Aorta (tissue), 5 donors: ENCODE measurements around the gene MTF2. TPM values are rescaled to one million over a fixed set of nuclear protein-coding genes. Genes with fewer than 3 reads are reported as not detected.

ENCODE experiments used
- ATAC-seq: fragments of 200-7000 bp; cut with Tn5 transposase; one replicate; pipeline ENCODE4 v1.9.1; 2022; ENCODE audit warnings: moderate library complexity; ENCODE audit not compliant: low FRiP score
- DNase-seq, 2 donors: peaks; one replicate each; pipeline ENCODE4 v3.0.0-alpha.2; 2020
- H3K27ac ChIP-seq, 2 donors: one replicate each; pipeline ENCODE4 v1.5.1; 2013; ENCODE audit warnings: low read length in 2 of 2, mild to moderate bottlenecking in 2 of 2, moderate library complexity in 2 of 2, control low read depth in 1 of 2, inconsistent platforms in 1 of 2, low read depth in 1 of 2
- H3K27me3 ChIP-seq, 2 donors: one replicate each; pipeline ENCODE4 v1.6.1; 2013; ENCODE audit warnings: control low read depth in 1 of 2, low read length in 1 of 2, mild to moderate bottlenecking in 1 of 2, moderate library complexity in 1 of 2; ENCODE audit not compliant: insufficient read depth in 2 of 2, control insufficient read depth in 1 of 2
- H3K36me3 ChIP-seq, 2 donors: one replicate each; pipeline ENCODE4 v1.6.1; 2013; ENCODE audit warnings: control low read depth in 1 of 2, low read length in 1 of 2, mild to moderate bottlenecking in 1 of 2; ENCODE audit not compliant: insufficient read depth in 2 of 2, control insufficient read depth in 1 of 2
- H3K4me1 ChIP-seq, 2 donors: one replicate each; pipeline ENCODE4 v1.6.1; 2013; ENCODE audit warnings: low read length in 2 of 2, control low read depth in 1 of 2, mild to moderate bottlenecking in 1 of 2, moderate library complexity in 1 of 2; ENCODE audit not compliant: insufficient read depth in 2 of 2, control insufficient read depth in 1 of 2
- H3K4me3 ChIP-seq, 2 donors: one replicate each; pipeline ENCODE4 v1.5.1; 2013; ENCODE audit warnings: low read length in 2 of 2, control low read depth in 1 of 2, mild to moderate bottlenecking in 1 of 2
- H3K9me3 ChIP-seq: one replicate; pipeline ENCODE4 v1.6.1; 2013; ENCODE audit warnings: mild to moderate bottlenecking, low read length; ENCODE audit not compliant: control insufficient read depth
- WGBS, 2 donors: extraction: QIAGEN DNeasy Blood & Tissue Kit; methylation state at CpG; one replicate each; pipeline ENCODE4 v1.1.7; 2013; 5-methylcytosine and 5-hydroxymethylcytosine counted together
- intact Hi-C, 2 donors: fragments of 100-400 bp; cut with DNase I; formaldehyde crosslinking; loops; one replicate each; pipeline versions ENCODE4 v1.14.2 to v1.15.0; 2022
- polyA plus RNA-seq, 2 donors: library from polyadenylated mRNA; stranded (reverse); fragments of 200-250 nt; gene quantifications; one replicate each; pipeline ENCODE4 v1.2.3, GENCODE V29; 2013
- total RNA-seq, 2 donors: library from RNA; stranded (reverse); fragmentation: NEBNext Ultra II Directional; extraction: Animal tissue kit (Norgen Biotek cat#: 25700); gene quantifications; one replicate each; pipeline ENCODE4 v1.2.1, GENCODE V29; 2021
- donor health status: healthy with polysubstance abuse.
- donor health status: Bipolar disorder and iron deficiency.
- donor health status: DM: no; HTN: no; CAD: no.
- donor health status: DM: no; HTN: no; CAD: no.
- donor health status: DM: yes; HTN: yes; CAD: no.

MTF2 gene
- total and polyA plus RNA-seq, 4 donors = 6.6 to 32.7 (median 13.1) TPM

DNA sequence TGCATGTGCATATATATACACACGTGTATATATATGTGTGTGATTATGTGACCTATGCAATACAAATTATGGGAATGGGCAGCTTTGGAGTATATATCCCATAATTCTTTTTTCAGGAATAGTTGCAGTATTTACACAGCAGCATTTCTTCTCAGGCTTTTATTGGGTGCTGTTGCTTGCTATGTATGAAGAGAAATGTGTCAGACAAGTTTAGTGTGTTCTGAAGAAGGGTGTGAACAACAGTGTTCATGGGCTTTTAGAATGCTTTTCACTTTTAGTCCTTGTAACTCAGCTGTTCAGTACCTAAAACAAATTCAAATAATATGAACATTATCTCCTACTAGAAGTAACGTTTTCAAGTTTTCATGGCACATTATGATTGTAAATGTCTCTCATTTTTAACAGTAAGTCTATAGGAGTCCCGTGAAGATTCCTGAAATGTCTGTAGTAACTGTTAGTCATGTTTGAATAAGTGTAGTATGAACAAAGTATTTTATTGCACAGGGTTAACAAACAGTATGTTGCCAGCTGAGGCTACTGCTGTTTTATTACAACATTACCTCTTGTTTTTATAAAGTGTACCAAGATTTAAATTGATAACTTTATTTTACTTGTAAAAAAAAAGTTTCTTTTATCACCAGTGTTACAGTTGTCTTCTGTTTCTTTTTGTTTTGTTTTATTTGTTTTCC lies 58.7 kb downstream of the MTF2 start:
- Histone ChIP-seq H3K27ac (no peak overlapping the region), H3K27me3 (peaks cover 0 to 1% of the 10 kb centered on the region in 2 donors), H3K4me3 (no peak overlapping the region), H3K36me3 (peaks cover 0 to 2% of the 10 kb centered on the region in 2 donors), H3K4me1 (no peaks in the 10 kb centered on the region), H3K9me3 (no peaks in the 10 kb centered on the region)
- WGBS, 2 donors = 49 to 51% methylated on average over 3 of the region's 3 CpGs
- ATAC-seq = no peak
- no peak for DNase-seq
- intact Hi-C loops = no loop called here

DNA sequence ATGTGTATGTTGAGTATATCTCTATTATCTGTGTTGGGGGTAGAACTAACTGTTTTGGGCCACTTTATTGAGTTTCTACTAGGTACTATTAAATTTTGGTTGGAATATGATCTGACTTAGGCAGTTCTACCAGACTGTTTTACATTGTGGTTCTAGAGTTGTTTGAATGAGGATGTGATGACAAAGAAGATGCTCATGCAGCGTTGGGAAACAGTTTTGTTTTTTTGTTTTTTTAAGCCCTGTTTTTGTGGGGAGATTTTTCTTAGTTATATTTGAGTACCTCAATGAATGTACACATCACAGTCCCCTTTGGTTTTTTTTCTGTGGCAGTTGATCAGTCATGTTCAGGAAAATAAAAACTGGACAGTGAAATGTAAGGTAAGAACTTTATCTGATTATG lies 61.0 kb downstream of the MTF2 start:
- WGBS, 2 donors = 78 to 80% methylated on average over 1 of the region's 1 CpG

GRCh38 chr1:93142161-93142560 lies 63.1 kb downstream of the MTF2 start:
- Histone ChIP-seq H3K36me3 (no peaks in the 10 kb centered on the region), H3K27me3 (no peaks in the 10 kb centered on the region), H3K4me3 (no peak overlapping the region), H3K9me3 (no peaks in the 10 kb centered on the region), H3K27ac (no peak overlapping the region), H3K4me1 (no peaks in the 10 kb centered on the region)
- intact Hi-C loops = no loop called here
- DNase-seq (no peak), ATAC-seq (no peak)
- whole genome bisulfite sequencing, 2 donors = 97 to 98% methylated on average over 2 of the region's 2 CpGs

More for the DNA sequence above, 61.0 kb downstream of the MTF2 start:
- ATAC-seq = no peak
- Histone ChIP-seq H3K36me3 (peaks cover 0 to 2% of the 10 kb centered on the region in 2 donors), H3K9me3 (no peaks in the 10 kb centered on the region), H3K27me3 (peaks cover 0 to 1% of the 10 kb centered on the region in 2 donors), H3K4me1 (no peaks in the 10 kb centered on the region), H3K27ac (no peak overlapping the region), H3K4me3 (no peak overlapping the region)
- no peak for DNase-seq
- intact Hi-C loops = no loop called here

DNA sequence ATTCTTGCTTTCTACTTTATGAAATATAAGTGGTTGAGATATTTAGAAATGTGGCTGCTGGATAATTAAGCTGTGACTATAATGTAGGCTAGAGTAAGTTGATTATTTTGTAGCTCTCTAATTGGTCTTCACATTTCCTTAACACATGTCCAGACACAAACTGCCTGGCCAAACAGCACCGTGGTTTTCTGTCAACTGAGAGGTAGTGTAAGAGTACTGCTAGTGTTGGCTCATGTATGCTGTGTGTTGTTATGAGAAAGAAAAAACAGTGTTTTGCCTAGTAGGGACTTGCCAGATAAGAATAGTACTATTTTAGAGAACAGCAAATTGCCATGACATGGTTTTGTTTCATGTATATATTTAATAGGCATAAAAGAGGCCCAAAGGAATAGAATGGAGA lies 64.1 kb downstream of the MTF2 start:
- 4 to 5% methylated on average over 1 of the region's 1 CpG for WGBS, 2 donors
- no peaks in the 10 kb centered on the region for H3K27me3 ChIP-seq
- intact Hi-C loops = no loop called here
- H3K4me3 ChIP-seq = no peak overlapping the region
- H3K4me1 ChIP-seq = no peaks in the 10 kb centered on the region
- H3K36me3 ChIP-seq = no peaks in the 10 kb centered on the region
- no peaks in the 10 kb centered on the region for H3K9me3 ChIP-seq
- H3K27ac ChIP-seq = no peak overlapping the region
- no peak for DNase-seq
- ATAC-seq = no peak

DNA sequence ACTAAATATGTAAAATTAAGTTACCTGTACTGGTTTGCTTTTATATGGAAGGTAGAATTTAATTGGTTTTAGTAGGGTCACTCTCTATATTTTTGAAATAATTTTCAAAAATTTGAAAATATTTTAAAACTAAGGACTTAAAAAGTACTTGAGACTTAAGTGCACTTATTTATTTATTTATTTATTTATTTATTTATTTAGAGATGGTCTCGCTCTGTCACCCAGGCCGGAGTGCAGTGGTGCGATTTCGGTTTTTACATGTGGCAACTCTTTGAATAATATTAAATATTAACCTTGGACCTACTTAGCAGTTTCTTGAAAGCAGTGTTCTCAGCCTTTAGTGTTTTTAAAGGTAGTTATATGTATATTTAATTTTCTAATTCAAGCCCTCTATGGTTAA lies 64.7 kb downstream of the MTF2 start:
- Histone ChIP-seq H3K9me3 (no peaks in the 10 kb centered on the region), H3K4me1 (peaks cover 0 to 2% of the 10 kb centered on the region in 2 donors), H3K36me3 (peaks cover 0 to 5% of the 10 kb centered on the region in 2 donors), H3K4me3 (no peak overlapping the region), H3K27me3 (no peaks in the 10 kb centered on the region), H3K27ac (no peak overlapping the region)
- intact Hi-C loops = no loop called here
- 75 to 79% methylated on average over 4 of the region's 4 CpGs for WGBS, 2 donors
- ATAC-seq = no peak
- DNase-seq = no peak

- WGBS, 2 donors = 6 to 8% methylated on average over 7 of the region's 7 CpGs
- peak; percentile 46 for ATAC-seq
Measured at GRCh38 chr1:93148001-93148400, 68.9 kb downstream of the MTF2 start.

DNA sequence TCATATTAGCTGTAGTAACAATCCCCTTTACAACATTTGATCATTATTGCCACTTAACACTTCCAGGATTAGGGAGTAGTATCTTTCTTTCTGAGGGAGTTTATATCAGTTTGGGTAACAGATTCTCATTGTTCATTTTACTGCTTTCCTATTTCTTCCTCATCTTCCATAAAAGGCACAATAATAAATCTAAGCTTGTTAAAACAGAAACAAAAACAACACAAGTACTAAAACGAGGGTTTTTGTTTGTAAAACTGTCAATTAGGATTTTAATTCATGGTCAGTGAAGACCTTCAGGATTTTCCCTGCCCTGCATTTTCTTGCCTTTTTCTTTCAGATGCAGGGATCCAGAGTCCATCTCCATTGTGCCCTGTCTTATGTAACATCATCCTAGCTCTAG lies 71.6 kb downstream of the MTF2 start:
- no peak overlapping the region for H3K4me3 ChIP-seq
- H3K9me3 ChIP-seq = no peaks in the 10 kb centered on the region
- intact Hi-C loops = no loop called here
- 17 to 24% methylated on average over 1 of the region's 1 CpG for WGBS, 2 donors
- no peak for DNase-seq
- ATAC-seq = no peak
- H3K4me1 ChIP-seq = peaks cover 0 to 2% of the 10 kb centered on the region in 2 donors
- H3K27me3 ChIP-seq = no peaks in the 10 kb centered on the region
- peaks cover 2 to 5% of the 10 kb centered on the region in 2 donors for H3K36me3 ChIP-seq
- H3K27ac ChIP-seq = no peak overlapping the region

More at GRCh38 chr1:93148001-93148400, 68.9 kb downstream of the MTF2 start:
- intact Hi-C loops = no loop called here
- H3K27me3 ChIP-seq = no peaks in the 10 kb centered on the region
- no peaks in the 10 kb centered on the region for H3K9me3 ChIP-seq
- peaks cover 0 to 5% of the 10 kb centered on the region in 2 donors for H3K36me3 ChIP-seq
- H3K4me3 ChIP-seq = no peak overlapping the region
- H3K4me1 ChIP-seq = peaks cover 0 to 2% of the 10 kb centered on the region in 2 donors
- peak overlapping the region in 1 of 2 donors; percentile 28 for H3K27ac ChIP-seq
- DNase-seq = no peak

GRCh38 chr1:93151474-93151873 lies 72.4 kb downstream of the MTF2 start:
- DNase-seq (no peak), ATAC-seq (no peak)
- no peak overlapping the region for H3K4me3 ChIP-seq
- intact Hi-C loops = no loop called here
- H3K4me1 ChIP-seq = peaks cover 0 to 2% of the 10 kb centered on the region in 2 donors
- H3K27ac ChIP-seq = no peak overlapping the region
- H3K9me3 ChIP-seq = no peaks in the 10 kb centered on the region
- no peaks in the 10 kb centered on the region for H3K27me3 ChIP-seq
- H3K36me3 ChIP-seq = peaks cover 2 to 5% of the 10 kb centered on the region in 2 donors

DNA sequence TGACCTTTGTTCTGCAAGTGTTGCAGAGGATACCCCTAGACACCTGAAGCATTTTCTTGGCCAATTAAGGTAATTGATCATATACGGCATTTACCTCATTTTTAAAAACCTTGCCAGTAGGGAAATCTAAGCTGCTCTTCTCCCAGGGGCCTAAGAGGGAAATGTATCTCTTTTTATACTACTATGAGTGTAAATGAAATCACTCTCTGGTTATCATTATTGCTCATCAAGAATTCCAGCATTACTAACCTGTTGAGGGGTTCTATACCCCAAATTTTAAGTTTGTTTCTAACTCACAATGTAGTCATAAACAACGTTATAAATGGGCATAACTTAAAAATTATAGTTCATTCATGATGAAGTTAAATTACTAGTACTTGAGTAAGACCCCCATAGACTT lies 73.8 kb downstream of the MTF2 start:
- intact Hi-C loops = no loop called here
- H3K9me3 ChIP-seq = no peaks in the 10 kb centered on the region
- DNase-seq (no peak), ATAC-seq (no peak)
- H3K4me1 ChIP-seq = peaks cover 0 to 2% of the 10 kb centered on the region in 2 donors
- no peak overlapping the region for H3K27ac ChIP-seq
- no peak overlapping the region for H3K4me3 ChIP-seq
- H3K27me3 ChIP-seq = no peaks in the 10 kb centered on the region
- H3K36me3 ChIP-seq = peaks cover 2 to 8% of the 10 kb centered on the region in 2 donors
- WGBS, 2 donors = 86 to 87% methylated on average over 2 of the region's 2 CpGs
